Tibial nerve (tissue), 4 donors: ENCODE results near the gene MGAT4D. TPM values are rescaled to one million over a fixed set of nuclear protein-coding genes. Genes with fewer than 3 reads are reported as not detected.

ENCODE experiments used
- DNase-seq, 2 donors: peaks; one replicate each; pipeline ENCODE4 v3.0.0-alpha.2; 2019; ENCODE audit warnings: low spot score in 2 of 2
- H3K27ac ChIP-seq, 4 donors: fragments of 200-600 bp; sonication (generic) in 3 of 4; one replicate each; pipeline ENCODE4 v1.5.1; 2017 to 2019; ENCODE audit warnings: mild to moderate bottlenecking in 1 of 4
- H3K27me3 ChIP-seq, 2 donors: fragments of 200-600 bp; sonication (generic) in 1 of 2; one replicate each; pipeline versions ENCODE4 v1.5.1 to v1.6.0; 2017 to 2019
- H3K36me3 ChIP-seq, 3 donors: fragments of 200-600 bp; sonication (generic); one replicate each; pipeline ENCODE4 v1.5.1; 2018 to 2019
- H3K4me1 ChIP-seq, 4 donors: fragments of 200-600 bp; sonication (generic) in 3 of 4; one replicate each; pipeline ENCODE4 v1.5.1; 2017 to 2019
- H3K4me3 ChIP-seq, 4 donors: fragments of 200-600 bp; sonication (generic) in 3 of 4; one replicate each; pipeline ENCODE4 v1.5.1; 2017 to 2019; ENCODE audit warnings: mild to moderate bottlenecking in 1 of 4, moderate library complexity in 1 of 4
- H3K9me3 ChIP-seq, 4 donors: fragments of 200-600 bp; sonication (generic) in 3 of 4; one replicate each; pipeline ENCODE4 v1.5.1; 2017 to 2019
- CTCF ChIP-seq, 5 experiments: fragments of 200-600 bp in 3 of 5; fragments of 450-650 bp in 2 of 5; sonication (generic) in 3 of 5; IDR thresholded peaks; one replicate each; pipeline ENCODE4 v1.5.1; 2016 to 2019; ENCODE audit warnings: antibody characterized with exemption in 5 of 5, mild to moderate bottlenecking in 3 of 5, moderate library complexity in 2 of 5
- EP300 ChIP-seq, 2 donors: sonication (generic); formaldehyde crosslinking; IDR thresholded peaks; one replicate each; pipeline ENCODE4 v1.6.1; 2017; ENCODE audit warnings: antibody characterized with exemption in 2 of 2, mild to moderate bottlenecking in 1 of 2
- POLR2A ChIP-seq, 2 donors: fragments of 450-650 bp; IDR thresholded peaks; one replicate each; pipeline ENCODE4 v1.6.1; 2017; ENCODE audit warnings: antibody characterized with exemption in 2 of 2, mild to moderate bottlenecking in 2 of 2, moderate library complexity in 2 of 2
- WGBS, 2 donors: methylation state at CpG; one replicate each; pipeline ENCODE4 v1.1.5; 2018; 5-methylcytosine and 5-hydroxymethylcytosine counted together
- total RNA-seq, 4 donors: library from RNA; depleted of rRNA; stranded (reverse); fragments of >200 nt; gene quantifications; one replicate each; pipeline ENCODE4 v1.1.0, GENCODE V29; 2016

Gene MGAT4D
- total RNA-seq, 4 donors from 2014 or later: 0.22 TPM; not detected in 3

- TF ChIP-seq POLR2A (IDR thresholded peaks at IDR 0.05) (no peak), CTCF (IDR thresholded peaks at IDR 0.05) (no peak), EP300 (IDR thresholded peaks at IDR 0.05) (no peak)
- Histone ChIP-seq H3K9me3 (peaks cover 0 to 16% (median 3%) of the 10 kb centered on the region in 4 donors), H3K27me3 (no peaks in the 10 kb centered on the region), H3K4me1 (no peaks in the 10 kb centered on the region), H3K36me3 (no peaks in the 10 kb centered on the region), H3K27ac (no peak overlapping the region), H3K4me3 (no peak overlapping the region)
- WGBS, 2 donors: 52 to 54% methylated on average over 1 of the region's 1 CpG
- DNase-seq: no peak
Measured at GRCh38 chr4:140485939-140486338, 12.2 kb downstream of the MGAT4D start.

GRCh38 chr4:140483445-140483844, 14.6 kb downstream of the MGAT4D start:
- Histone ChIP-seq H3K4me3 (no peak overlapping the region), H3K4me1 (no peaks in the 10 kb centered on the region), H3K27me3 (no peaks in the 10 kb centered on the region), H3K27ac (no peak overlapping the region), H3K36me3 (no peaks in the 10 kb centered on the region), H3K9me3 (peaks cover 0 to 16% (median 3%) of the 10 kb centered on the region in 4 donors)
- no peak for DNase-seq
- TF ChIP-seq POLR2A (IDR thresholded peaks at IDR 0.05): no peak
- TF ChIP-seq CTCF (IDR thresholded peaks at IDR 0.05): no peak
- 90 to 94% methylated on average over 4 of the region's 4 CpGs for WGBS, 2 donors

- Histone ChIP-seq H3K27ac (no peak overlapping the region), H3K4me1 (no peaks in the 10 kb centered on the region), H3K4me3 (no peak overlapping the region), H3K36me3 (no peaks in the 10 kb centered on the region), H3K9me3 (no peaks in the 10 kb centered on the region), H3K27me3 (no peaks in the 10 kb centered on the region)
- DNase-seq: no peak
- WGBS, 2 donors: 51 to 64% methylated on average over 2 of the region's 2 CpGs
- TF ChIP-seq EP300 (IDR thresholded peaks at IDR 0.05) (no peak), POLR2A (IDR thresholded peaks at IDR 0.05) (no peak)
Measured at GRCh38 chr4:140472156-140472555, 25.9 kb downstream of the MGAT4D start.

- H3K27ac ChIP-seq: no peak overlapping the region
- no peaks in the 10 kb centered on the region for H3K4me1 ChIP-seq
- H3K36me3 ChIP-seq: no peaks in the 10 kb centered on the region
- H3K27me3 ChIP-seq: no peaks in the 10 kb centered on the region
- H3K9me3 ChIP-seq: no peaks in the 10 kb centered on the region
- no peak for DNase-seq
- WGBS, 2 donors: 36 to 65% methylated on average over 27 of the region's 27 CpGs
- TF ChIP-seq CTCF (IDR thresholded peaks at IDR 0.05) (no peak), EP300 (IDR thresholded peaks at IDR 0.05) (no peak), POLR2A (IDR thresholded peaks at IDR 0.05) (no peak)
- H3K4me3 ChIP-seq: no peak overlapping the region
Measured at GRCh38 chr4:140469791-140470733, 28.0 kb downstream of the MGAT4D start.

GRCh38 chr4:140466146-140466545, 31.9 kb downstream of the MGAT4D start:
- WGBS, 2 donors: 0 to 87% methylated on average over 1 of the region's 1 CpG

More at GRCh38 chr4:140466146-140466545, 31.9 kb downstream of the MGAT4D start:
- TF ChIP-seq CTCF (IDR thresholded peaks at IDR 0.05): no peak
- TF ChIP-seq EP300 (IDR thresholded peaks at IDR 0.05): no peak
- TF ChIP-seq POLR2A (IDR thresholded peaks at IDR 0.05): no peak
- DNase-seq: no peak
- Histone ChIP-seq H3K27me3 (no peaks in the 10 kb centered on the region), H3K4me1 (no peaks in the 10 kb centered on the region), H3K9me3 (no peaks in the 10 kb centered on the region), H3K27ac (no peak overlapping the region), H3K36me3 (no peaks in the 10 kb centered on the region), H3K4me3 (no peak overlapping the region)
